Activated T-helper 1 cell treated with Interleukin-2 at 50 U/mL for 16 hours (primary cell): ENCODE measurements around the gene NDUFS6.

Experiments used
- DNase-seq: peaks from one replicate; pipeline ENCODE4 v3.0.0-alpha.2; 2020; ENCODE audit warnings: low read depth

Gene NDUFS6

GRCh38 chr5:1853531-1853930, 52.3 kb downstream of the NDUFS6 start:
- no peak for DNase-seq

- DNase-seq, result no peak
Measured at GRCh38 chr5:1855075-1855474, 53.9 kb downstream of the NDUFS6 start.

- DNase-seq, result no peak
Measured at GRCh38 chr5:1855596-1855995, 54.4 kb downstream of the NDUFS6 start.

GRCh38 chr5:1856596-1857255, 55.5 kb downstream of the NDUFS6 start:
- no peak for DNase-seq

GRCh38 chr5:1857256-1857600, 56.0 kb downstream of the NDUFS6 start:
- no peak for DNase-seq

GRCh38 chr5:1858436-1858835, 57.2 kb downstream of the NDUFS6 start:
- DNase-seq, result no peak

GRCh38 chr5:1859099-1859498, 57.9 kb downstream of the NDUFS6 start:
- DNase-seq, result no peak

GRCh38 chr5:1860021-1860610, 58.9 kb downstream of the NDUFS6 start:
- no peak for DNase-seq

- no peak for DNase-seq
Measured at GRCh38 chr5:1860949-1861348, 59.7 kb downstream of the NDUFS6 start.

GRCh38 chr5:1864896-1865440, 63.8 kb downstream of the NDUFS6 start:
- no peak for DNase-seq

- DNase-seq, result no peak
Measured at GRCh38 chr5:1865486-1865885, 64.3 kb downstream of the NDUFS6 start.
